Measurements from ENCODE around the gene NT5DC2.

DNA sequence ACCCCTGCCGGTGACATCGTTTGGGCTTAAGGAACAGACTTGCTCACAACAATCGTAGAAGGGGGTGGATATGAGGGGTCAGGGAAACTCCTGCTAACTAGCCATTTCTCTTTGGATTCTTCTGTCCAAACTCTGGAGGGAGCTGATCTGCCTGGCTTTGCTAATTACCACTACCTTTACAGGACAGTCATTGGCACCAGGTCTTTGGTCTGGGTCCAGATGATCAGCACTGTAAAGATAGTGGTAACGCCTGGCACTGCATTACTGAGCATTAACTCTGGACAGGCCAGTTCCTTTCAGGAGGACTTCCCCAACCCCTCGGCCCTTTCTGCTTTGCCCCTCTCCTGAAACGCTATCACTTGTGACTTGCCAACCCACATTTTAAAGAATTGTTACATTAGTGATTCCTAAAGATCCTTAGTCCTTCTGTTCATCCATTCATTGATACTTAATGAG lies 3.5 kb upstream of the NT5DC2 start:
- TF ChIP-seq, protein P1, sequence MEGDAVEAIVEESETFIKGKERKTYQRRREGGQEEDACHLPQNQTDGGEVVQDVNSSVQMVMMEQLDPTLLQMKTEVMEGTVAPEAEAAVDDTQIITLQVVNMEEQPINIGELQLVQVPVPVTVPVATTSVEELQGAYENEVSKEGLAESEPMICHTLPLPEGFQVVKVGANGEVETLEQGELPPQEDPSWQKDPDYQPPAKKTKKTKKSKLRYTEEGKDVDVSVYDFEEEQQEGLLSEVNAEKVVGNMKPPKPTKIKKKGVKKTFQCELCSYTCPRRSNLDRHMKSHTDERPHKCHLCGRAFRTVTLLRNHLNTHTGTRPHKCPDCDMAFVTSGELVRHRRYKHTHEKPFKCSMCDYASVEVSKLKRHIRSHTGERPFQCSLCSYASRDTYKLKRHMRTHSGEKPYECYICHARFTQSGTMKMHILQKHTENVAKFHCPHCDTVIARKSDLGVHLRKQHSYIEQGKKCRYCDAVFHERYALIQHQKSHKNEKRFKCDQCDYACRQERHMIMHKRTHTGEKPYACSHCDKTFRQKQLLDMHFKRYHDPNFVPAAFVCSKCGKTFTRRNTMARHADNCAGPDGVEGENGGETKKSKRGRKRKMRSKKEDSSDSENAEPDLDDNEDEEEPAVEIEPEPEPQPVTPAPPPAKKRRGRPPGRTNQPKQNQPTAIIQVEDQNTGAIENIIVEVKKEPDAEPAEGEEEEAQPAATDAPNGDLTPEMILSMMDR (IDR thresholded peaks at IDR 0.05; ENCODE audit: poor library complexity): no peak
- no peak for TF ChIP-seq EZH2 (IDR thresholded peaks at IDR 0.05; ENCODE audit: borderline replicate concordance)
